Hepatic stellate cell (primary cell): Measurements from ENCODE around the gene PTGR3.

Experiments used
- DNase-seq: peaks from one replicate; pipeline ENCODE4 v3.0.0; 2011; ENCODE audit warnings: low spot score

PTGR3 gene

DNA sequence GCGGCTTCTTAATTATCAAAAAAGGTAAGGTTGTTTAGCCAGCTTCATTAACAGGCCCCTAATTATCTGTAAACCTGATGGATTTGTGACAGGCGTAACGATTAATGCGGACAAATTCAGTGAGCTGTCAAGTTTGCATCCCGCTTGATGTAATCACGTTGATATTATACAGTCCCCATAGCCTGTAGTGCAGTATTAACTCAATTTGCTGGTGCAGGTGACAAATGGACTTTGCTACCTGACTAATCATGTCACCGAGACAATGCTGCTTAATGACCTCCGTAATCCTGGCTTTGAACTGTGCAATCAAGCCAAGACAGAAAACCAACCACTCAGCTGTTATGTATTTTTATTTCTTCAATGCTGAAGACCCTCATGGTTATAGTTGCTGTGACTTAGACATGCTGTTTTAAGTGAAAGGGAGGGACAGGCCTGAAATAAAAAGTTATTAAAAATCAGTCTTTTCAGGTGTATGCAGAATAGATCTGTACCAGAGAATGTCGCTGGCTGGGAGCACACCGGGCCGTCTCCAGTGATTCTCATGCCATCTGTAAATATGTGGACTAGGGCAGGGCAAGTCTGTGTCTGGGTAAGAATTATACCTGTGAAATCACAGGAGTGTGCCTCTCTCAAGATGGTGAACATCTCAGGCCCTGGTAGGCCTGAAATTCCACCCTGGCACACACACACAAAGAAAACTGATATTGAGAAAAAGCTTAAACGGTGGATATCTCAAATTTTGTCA is 6.0 kb upstream of the PTGR3 start:
- no peak for DNase-seq

DNA sequence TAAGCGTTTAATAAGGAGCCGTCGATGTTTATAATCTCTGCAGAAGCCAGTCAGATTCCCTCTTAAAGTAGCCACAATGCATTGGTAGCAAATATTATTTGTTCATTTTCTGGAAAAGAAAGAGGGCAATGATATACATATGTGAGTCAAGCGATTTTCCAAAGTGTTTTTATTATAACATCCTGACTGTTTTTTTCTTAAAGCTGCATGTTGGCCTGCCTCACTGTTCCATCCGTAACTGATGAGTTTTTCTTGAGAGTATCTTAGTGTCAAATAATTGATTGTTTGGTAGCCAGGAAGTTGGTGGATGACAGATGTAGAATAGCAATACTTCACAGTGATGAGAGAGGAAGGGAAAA is 5.4 kb upstream of the PTGR3 start:
- no peak for DNase-seq

GRCh38 chr18:75213611-75214331 is 4.8 kb upstream of the PTGR3 start:
- no peak for DNase-seq

DNA sequence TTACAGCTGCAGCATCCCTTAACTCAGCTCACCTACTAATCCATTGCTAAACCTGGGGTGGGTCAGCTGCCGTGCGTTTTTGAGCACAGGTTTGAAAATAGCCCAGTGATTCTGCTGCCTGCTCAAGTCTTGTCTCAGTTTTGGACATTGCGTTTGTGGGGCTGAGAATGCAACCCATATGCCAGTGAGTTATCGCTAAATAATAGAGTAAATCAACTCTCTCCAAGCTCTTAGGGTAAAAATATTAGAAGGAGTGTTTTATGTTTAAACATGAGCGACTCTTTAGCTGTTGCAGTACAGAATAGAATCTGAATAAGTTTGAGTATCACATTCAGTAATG is 3.8 kb upstream of the PTGR3 start:
- DNase-seq, result no peak

- peak; percentile 22 for DNase-seq
Measured at GRCh38 chr18:75211953-75212750, 3.2 kb upstream of the PTGR3 start.

GRCh38 chr18:75211626-75211952 is 2.6 kb upstream of the PTGR3 start:
- peak; percentile 19 for DNase-seq

DNA sequence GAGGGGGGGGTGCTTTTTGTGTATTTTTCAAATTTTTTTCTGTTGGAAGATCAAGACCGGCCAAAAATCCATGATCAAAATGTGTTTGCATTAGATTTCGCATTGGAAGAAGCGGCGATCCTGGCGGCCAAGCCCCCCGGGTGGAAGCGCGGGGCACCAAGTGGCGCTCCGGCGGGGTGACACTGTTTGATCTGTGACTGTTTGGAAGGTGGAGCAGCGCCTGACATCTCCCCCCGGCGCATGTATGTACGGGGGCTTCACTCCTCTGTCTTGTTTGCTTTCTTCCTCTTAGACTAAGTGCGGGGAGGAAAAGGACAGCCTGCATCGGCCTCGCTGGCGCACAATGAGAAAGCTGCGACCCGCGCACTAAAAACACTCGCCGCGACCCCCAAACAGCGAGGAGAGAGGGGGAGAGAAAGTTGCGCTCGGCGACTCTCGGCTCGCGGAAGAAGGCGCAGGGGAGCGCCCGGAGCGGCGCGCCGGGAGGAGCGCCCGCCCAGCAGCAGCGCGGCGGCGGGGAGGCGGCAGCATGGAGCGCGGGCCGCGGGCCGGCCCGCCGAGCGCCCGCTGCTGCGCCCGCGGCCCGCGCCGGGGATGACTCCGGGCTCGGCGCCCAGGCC is 2.2 kb upstream of the PTGR3 start:
- DNase-seq, result peak; percentile 45

DNA sequence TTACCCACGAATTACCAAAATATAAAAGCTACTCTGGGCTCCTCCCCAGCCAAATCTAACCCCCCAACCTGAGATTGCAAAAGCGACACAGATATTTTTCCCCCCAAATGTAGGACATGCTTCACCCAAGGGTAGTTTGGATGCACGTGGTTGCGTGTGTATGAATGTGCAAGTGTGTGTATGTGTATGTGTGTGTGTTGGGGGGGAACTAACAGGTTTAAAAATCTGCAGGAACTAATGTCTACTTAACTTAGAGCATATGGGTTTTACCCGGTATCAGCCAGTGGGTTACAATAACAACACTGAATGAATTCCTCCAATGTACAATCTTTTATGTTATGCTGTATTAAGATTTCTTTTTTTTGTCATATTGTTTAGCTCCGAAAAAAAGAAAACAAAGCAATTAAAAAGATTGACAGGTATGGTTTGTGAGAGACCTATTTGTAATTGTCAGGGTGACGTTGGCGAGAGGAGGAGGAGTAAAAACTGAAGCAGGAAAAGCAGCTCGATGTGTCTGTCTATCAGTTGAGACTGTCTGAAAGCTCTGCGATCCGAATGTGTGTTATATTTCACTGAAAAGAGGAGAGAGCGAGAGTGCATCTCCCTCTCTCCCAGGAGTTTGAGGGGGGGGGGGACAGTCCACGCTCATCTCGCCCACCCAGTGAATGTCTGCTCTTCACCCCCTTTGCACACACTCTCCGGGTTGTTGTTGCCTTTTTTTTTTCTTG is 1.5 kb upstream of the PTGR3 start, which contains the start of gene TSHZ1:
Gene TSHZ1, plus strand, starts transcription at position 524 of the 728 bp plus-strand sequence. CDS start 1,080 bp downstream, outside the sequence.
- DNase-seq, result peak; percentile 83

- DNase-seq, result no peak
Measured at GRCh38 chr18:75209951-75210258, 966 bp upstream of the PTGR3 start.

GRCh38 chr18:75208836-75209128 is 157 bp downstream of the PTGR3 start:
- no peak for DNase-seq

GRCh38 chr18:75208155-75208835 is 644 bp downstream of the PTGR3 start:
- peak; percentile 65 for DNase-seq

- DNase-seq, result peak; percentile 56
Measured at GRCh38 chr18:75207310-75208154, 1.4 kb downstream of the PTGR3 start.

GRCh38 chr18:75206452-75207309 is 2.3 kb downstream of the PTGR3 start:
- DNase-seq, result no peak

DNA sequence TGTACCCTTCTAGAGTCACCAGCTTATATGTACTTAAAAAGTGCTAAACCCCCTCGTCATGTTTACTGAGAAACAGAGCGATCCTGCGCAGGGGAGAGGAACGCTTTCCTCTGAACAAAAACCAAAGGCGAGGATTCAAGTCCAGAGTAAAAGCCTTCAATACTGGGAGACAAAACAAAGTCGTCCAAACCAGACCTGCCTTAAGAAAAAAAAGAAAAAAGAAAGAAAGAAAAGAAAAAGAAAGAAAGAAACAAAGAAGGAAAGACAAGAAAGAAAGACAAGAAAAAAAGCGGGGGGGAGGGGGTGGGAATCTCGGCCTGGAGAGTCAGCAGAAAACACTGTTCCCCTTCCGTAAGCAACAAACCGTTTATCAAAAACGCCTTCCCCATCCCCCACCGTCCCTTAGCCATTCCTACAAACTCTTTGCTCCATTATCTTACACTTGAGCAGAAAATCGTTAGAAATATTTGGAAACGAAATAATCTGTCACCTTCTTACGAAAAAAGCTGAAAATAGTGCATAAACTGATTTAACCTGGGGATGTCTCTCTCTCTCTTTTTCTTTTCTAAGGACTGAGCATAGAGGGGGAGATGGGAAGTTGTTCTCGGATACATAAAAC is 3.3 kb downstream of the PTGR3 start:
- no peak for DNase-seq

DNA sequence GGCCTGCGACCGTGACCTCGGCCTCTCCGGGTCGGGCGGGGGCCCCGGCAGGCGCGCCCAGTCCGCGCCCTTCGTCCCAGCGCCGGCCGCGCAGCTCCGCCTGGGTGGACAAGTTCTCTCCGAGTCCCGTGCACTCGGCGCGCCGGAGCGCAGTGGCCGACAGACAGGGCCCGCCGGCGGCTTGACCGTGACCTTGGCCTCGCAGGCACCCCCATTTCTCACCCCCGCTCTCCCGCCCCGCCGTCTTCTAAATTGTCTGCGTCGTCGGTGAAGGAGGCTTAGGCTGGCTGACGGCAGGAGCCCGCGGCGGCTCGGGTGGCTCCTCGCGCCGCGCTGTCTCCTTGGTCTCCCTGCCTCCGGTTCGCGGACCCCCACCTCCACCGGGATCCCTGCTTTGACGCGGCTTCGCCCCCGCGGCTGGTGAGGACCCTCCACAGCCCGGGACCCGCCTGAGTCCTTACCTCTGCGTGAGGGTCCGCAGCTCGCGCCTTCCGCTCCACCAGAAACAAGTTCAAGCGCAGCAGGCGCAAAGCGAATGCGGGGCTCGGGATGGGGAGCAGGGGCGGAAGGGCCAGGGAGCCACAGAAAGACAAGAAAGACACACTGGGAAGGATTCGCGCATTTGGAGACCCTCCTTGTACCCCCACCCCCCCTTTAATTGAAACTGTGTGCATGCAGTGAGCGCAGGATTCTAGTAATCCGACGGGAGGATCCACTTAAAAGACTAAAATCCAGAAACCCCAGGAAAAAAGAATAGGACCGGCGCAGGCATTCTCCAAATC is 4.0 kb downstream of the PTGR3 start:
- DNase-seq, result peak; percentile 21

DNA sequence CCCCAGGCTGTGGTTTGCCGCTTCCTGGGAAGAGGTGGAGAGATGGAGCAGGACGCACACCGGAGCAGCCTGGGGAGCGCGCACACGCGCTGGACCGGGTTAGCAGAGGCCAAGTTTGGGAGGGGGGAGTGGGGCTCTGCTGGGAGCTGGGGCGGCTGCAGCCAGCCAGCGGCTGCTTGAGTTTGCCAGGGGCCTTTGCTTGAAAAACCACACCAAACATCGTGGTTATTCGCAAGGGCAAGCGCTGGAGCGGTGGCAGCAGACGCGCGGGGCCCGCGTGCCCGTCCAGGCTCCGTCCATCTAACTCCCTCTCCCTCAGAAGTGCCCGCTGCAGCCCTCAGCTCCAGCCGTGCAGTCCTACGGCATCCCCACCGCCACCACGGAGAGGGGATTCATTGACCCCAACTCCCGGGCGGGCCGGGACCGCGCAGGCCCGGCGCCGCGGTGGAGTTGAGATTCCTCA is 4.6 kb downstream of the PTGR3 start:
- peak; percentile 29 for DNase-seq

- no peak for DNase-seq
Measured at GRCh38 chr18:75203416-75204268, 5.3 kb downstream of the PTGR3 start.
